ENCODE results near the gene KCNN1.

- TF ChIP-seq, protein P1, sequence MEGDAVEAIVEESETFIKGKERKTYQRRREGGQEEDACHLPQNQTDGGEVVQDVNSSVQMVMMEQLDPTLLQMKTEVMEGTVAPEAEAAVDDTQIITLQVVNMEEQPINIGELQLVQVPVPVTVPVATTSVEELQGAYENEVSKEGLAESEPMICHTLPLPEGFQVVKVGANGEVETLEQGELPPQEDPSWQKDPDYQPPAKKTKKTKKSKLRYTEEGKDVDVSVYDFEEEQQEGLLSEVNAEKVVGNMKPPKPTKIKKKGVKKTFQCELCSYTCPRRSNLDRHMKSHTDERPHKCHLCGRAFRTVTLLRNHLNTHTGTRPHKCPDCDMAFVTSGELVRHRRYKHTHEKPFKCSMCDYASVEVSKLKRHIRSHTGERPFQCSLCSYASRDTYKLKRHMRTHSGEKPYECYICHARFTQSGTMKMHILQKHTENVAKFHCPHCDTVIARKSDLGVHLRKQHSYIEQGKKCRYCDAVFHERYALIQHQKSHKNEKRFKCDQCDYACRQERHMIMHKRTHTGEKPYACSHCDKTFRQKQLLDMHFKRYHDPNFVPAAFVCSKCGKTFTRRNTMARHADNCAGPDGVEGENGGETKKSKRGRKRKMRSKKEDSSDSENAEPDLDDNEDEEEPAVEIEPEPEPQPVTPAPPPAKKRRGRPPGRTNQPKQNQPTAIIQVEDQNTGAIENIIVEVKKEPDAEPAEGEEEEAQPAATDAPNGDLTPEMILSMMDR (IDR thresholded peaks at IDR 0.05) = no peak
- TF ChIP-seq EZH2phosphoT487 (IDR thresholded peaks at IDR 0.05) (no peak), EZH2 (IDR thresholded peaks at IDR 0.05) (no peak)
These were observed 40.9 kb upstream of the KCNN1 start for GRCh38 chr19:17926044-17926443.
